Uterus (tissue), 4 donors: ENCODE measurements around the gene ATP11A. TPM values are rescaled to one million over a fixed set of nuclear protein-coding genes. Genes with fewer than 3 reads are reported as not detected.
A peak's percentile ranks its signal among the peaks of the same experiment; 100 is the strongest.

Experiments
- DNase-seq, 2 donors: peaks; one replicate each; pipeline ENCODE4 v3.0.0-alpha.2; 2019 to 2020
- H3K27ac ChIP-seq, 2 donors: fragments of 200-600 bp; sonication (generic); 1 replicate in 1 of 2; 2 replicates in 1 of 2; pipeline ENCODE4 v1.5.1; 2016 to 2018
- H3K27me3 ChIP-seq, 2 donors: fragments of 200-600 bp; sonication (generic); one replicate each; pipeline ENCODE4 v1.5.1; 2018 to 2019; ENCODE audit warnings: control low read depth in 1 of 2
- H3K36me3 ChIP-seq, 2 donors: fragments of 200-600 bp; sonication (generic); one replicate each; pipeline ENCODE4 v1.5.1; 2019; ENCODE audit warnings: control low read depth in 1 of 2
- H3K4me1 ChIP-seq, 2 donors: fragments of 200-600 bp; sonication (generic); one replicate each; pipeline ENCODE4 v1.5.1; 2018 to 2019; ENCODE audit warnings: control low read depth in 1 of 2
- H3K4me3 ChIP-seq, 2 donors: fragments of 200-600 bp; sonication (generic); 1 replicate in 1 of 2; 2 replicates in 1 of 2; pipeline ENCODE4 v1.5.1; 2018 to 2019; ENCODE audit warnings: mild to moderate bottlenecking in 1 of 2
- H3K9me3 ChIP-seq, 2 donors: fragments of 200-600 bp; sonication (generic); one replicate each; pipeline ENCODE4 v1.5.1; 2019; ENCODE audit warnings: control low read depth in 1 of 2
- POLR2A ChIP-seq, 2 donors: fragments of 450-650 bp; IDR thresholded peaks; one replicate each; pipeline ENCODE4 v1.6.1; 2016; ENCODE audit warnings: antibody characterized with exemption in 2 of 2, mild to moderate bottlenecking in 1 of 2, moderate library complexity in 1 of 2
- intact Hi-C: fragments of 100-400 bp; cut with DNase I; formaldehyde crosslinking; loops from one replicate; pipeline ENCODE4 v1.15.1; 2023; ENCODE audit warnings: low total_unique reads
- total RNA-seq, 4 donors: library from RNA; depleted of rRNA in 3 of 4; stranded (reverse); fragments of >200 nt in 3 of 4; gene quantifications; one replicate each; pipeline versions ENCODE4 v1.1.0 to v1.2.4, GENCODE V29; 2014 to 2023
- TF ChIP-seq, protein P1 (sequence below), 4 experiments: fragments of 200-600 bp in 2 of 4; fragments of 450-650 bp in 2 of 4; sonication (generic) in 2 of 4; IDR thresholded peaks; one replicate each; pipeline ENCODE4 v1.5.1; 2016 to 2019; ENCODE audit warnings: antibody characterized with exemption in 4 of 4, mild to moderate bottlenecking in 2 of 4, moderate library complexity in 1 of 4
- donor health status: DM: yes; HTN: yes; CAD: no.

The ATP11A gene
- total RNA-seq, 4 donors from 2014 or later: 12.8 to 149 (median 22.8) TPM

GRCh38 chr13:112824429-112824828, 134.6 kb downstream of the ATP11A start:
- Histone ChIP-seq H3K36me3 (no peaks in the 10 kb centered on the region), H3K4me3 (no peak overlapping the region), H3K4me1 (no peaks in the 10 kb centered on the region), H3K27ac (no peak overlapping the region), H3K9me3 (no peaks in the 10 kb centered on the region), H3K27me3 (no peaks in the 10 kb centered on the region)
- intact Hi-C loops: no loop called here
- DNase-seq: no peak
- TF ChIP-seq, protein P1, sequence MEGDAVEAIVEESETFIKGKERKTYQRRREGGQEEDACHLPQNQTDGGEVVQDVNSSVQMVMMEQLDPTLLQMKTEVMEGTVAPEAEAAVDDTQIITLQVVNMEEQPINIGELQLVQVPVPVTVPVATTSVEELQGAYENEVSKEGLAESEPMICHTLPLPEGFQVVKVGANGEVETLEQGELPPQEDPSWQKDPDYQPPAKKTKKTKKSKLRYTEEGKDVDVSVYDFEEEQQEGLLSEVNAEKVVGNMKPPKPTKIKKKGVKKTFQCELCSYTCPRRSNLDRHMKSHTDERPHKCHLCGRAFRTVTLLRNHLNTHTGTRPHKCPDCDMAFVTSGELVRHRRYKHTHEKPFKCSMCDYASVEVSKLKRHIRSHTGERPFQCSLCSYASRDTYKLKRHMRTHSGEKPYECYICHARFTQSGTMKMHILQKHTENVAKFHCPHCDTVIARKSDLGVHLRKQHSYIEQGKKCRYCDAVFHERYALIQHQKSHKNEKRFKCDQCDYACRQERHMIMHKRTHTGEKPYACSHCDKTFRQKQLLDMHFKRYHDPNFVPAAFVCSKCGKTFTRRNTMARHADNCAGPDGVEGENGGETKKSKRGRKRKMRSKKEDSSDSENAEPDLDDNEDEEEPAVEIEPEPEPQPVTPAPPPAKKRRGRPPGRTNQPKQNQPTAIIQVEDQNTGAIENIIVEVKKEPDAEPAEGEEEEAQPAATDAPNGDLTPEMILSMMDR (IDR thresholded peaks at IDR 0.05): no peak
- TF ChIP-seq POLR2A (IDR thresholded peaks at IDR 0.05): no peak

- Histone ChIP-seq H3K4me3 (no peak overlapping the region), H3K4me1 (no peaks in the 10 kb centered on the region), H3K9me3 (no peaks in the 10 kb centered on the region), H3K27me3 (no peaks in the 10 kb centered on the region), H3K27ac (no peak overlapping the region), H3K36me3 (no peaks in the 10 kb centered on the region)
- DNase-seq: peak in 1 of 2 donors; percentile 9
- intact Hi-C loops: no loop called here
- TF ChIP-seq, protein P1 (IDR thresholded peaks at IDR 0.05): no peak
- no peak for TF ChIP-seq POLR2A (IDR thresholded peaks at IDR 0.05)
Observed at GRCh38 chr13:112825071-112825470, 135.2 kb downstream of the ATP11A start.

DNA sequence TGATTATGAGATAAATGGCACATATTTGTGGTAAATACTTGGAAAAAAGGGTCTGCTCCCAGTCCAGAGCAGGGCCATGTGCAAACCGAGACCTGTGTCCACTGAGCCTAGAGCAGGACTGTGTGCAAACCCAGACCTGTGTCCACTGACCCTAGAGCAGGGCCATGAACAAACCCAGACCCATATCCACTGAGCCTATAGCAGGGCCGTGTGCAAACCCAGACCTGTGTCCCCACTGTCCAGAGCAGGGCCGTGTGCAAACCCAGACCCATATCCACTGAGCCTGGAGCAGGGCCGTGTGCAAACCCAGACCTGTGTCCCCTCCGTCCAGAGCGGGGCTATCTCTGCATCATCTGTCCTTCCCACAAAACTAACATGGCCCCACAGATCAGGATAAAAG, 136.0 kb downstream of the ATP11A start:
- Histone ChIP-seq H3K36me3 (no peaks in the 10 kb centered on the region), H3K4me3 (no peak overlapping the region), H3K4me1 (no peaks in the 10 kb centered on the region), H3K27ac (no peak overlapping the region), H3K27me3 (no peaks in the 10 kb centered on the region), H3K9me3 (no peaks in the 10 kb centered on the region)
- no peak for TF ChIP-seq POLR2A (IDR thresholded peaks at IDR 0.05)
- TF ChIP-seq, protein P1 (IDR thresholded peaks at IDR 0.05): no peak
- intact Hi-C loops: no loop called here
- DNase-seq: no peak

DNA sequence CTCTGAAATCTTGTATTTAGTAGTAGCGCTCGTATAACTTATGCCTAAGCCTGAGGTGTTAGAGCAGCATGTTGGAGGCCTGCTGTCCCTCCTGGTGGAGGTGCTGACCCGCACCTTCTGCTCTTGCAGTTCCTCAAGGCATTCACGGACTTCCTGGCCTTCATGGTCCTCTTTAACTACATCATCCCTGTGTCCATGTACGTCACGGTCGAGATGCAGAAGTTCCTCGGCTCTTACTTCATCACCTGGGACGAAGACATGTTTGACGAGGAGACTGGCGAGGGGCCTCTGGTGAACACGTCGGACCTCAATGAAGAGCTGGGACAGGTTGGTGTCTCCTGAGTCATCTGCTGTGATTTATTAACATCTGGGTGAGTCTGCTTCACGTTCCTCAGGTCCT, 136.7 kb downstream of the ATP11A start:
- Histone ChIP-seq H3K27ac (no peak overlapping the region), H3K36me3 (no peaks in the 10 kb centered on the region), H3K4me1 (no peaks in the 10 kb centered on the region), H3K27me3 (no peaks in the 10 kb centered on the region), H3K9me3 (no peaks in the 10 kb centered on the region), H3K4me3 (no peak overlapping the region)
- TF ChIP-seq, protein P1 (IDR thresholded peaks at IDR 0.05): no peak
- intact Hi-C loops: no loop called here
- DNase-seq: peak in 1 of 2 donors; percentile 7

- Histone ChIP-seq H3K4me1 (no peaks in the 10 kb centered on the region), H3K27ac (no peak overlapping the region), H3K36me3 (no peaks in the 10 kb centered on the region), H3K27me3 (no peaks in the 10 kb centered on the region), H3K4me3 (no peak overlapping the region), H3K9me3 (no peaks in the 10 kb centered on the region)
- no peak for TF ChIP-seq POLR2A (IDR thresholded peaks at IDR 0.05)
- TF ChIP-seq, protein P1 (IDR thresholded peaks at IDR 0.05): no peak
- DNase-seq: no peak
- intact Hi-C loops: no loop called here
Observed at GRCh38 chr13:112828082-112828699, 138.4 kb downstream of the ATP11A start.
